ENCODE measurements around the gene IRX4.

IRX4 gene

GRCh38 chr5:1926071-1926440 is 43.3 kb upstream of the IRX4 start:
- TF ChIP-seq CTCF (IDR thresholded peaks at IDR 0.05; ENCODE audit: low read depth, low read length): no peak
- DNase-seq (ENCODE audit: extremely low read depth, low read depth): no peak

GRCh38 chr5:1925111-1926070 is 42.7 kb upstream of the IRX4 start:
- TF ChIP-seq CTCF (IDR thresholded peaks at IDR 0.05; ENCODE audit: low read depth, low read length): no peak
- DNase-seq (ENCODE audit: extremely low read depth, low read depth): no peak

- no peak for DNase-seq (ENCODE audit: extremely low read depth, low read depth)
- no peak for TF ChIP-seq CTCF (IDR thresholded peaks at IDR 0.05; ENCODE audit: low read depth, low read length)
These were observed 41.0 kb upstream of the IRX4 start for GRCh38 chr5:1923766-1924165.

- no peak for TF ChIP-seq CTCF (IDR thresholded peaks at IDR 0.05; ENCODE audit: low read depth, low read length)
- DNase-seq (ENCODE audit: extremely low read depth, low read depth): no peak
These were observed 40.6 kb upstream of the IRX4 start for GRCh38 chr5:1923341-1923740.

- TF ChIP-seq CTCF (IDR thresholded peaks at IDR 0.05; ENCODE audit: low read depth, low read length): no peak
- DNase-seq (ENCODE audit: extremely low read depth, low read depth): no peak
These were observed 39.0 kb upstream of the IRX4 start for GRCh38 chr5:1921711-1922110.

GRCh38 chr5:1919750-1920149 is 37.0 kb upstream of the IRX4 start:
- TF ChIP-seq CTCF (IDR thresholded peaks at IDR 0.05; ENCODE audit: low read depth, low read length): no peak

GRCh38 chr5:1919209-1919566 is 36.5 kb upstream of the IRX4 start:
- DNase-seq (ENCODE audit: extremely low read depth, low read depth): no peak

More at GRCh38 chr5:1919750-1920149, 37.0 kb upstream of the IRX4 start:
- DNase-seq (ENCODE audit: extremely low read depth, low read depth): no peak

More at GRCh38 chr5:1919209-1919566, 36.5 kb upstream of the IRX4 start:
- no peak for TF ChIP-seq CTCF (IDR thresholded peaks at IDR 0.05; ENCODE audit: low read depth, low read length)
